SK-N-MC (cell line): ENCODE measurements around the gene LAG3.

Source experiments
- EZH2 ChIP-seq: fragments of 200-600 bp; sonication (generic); IDR thresholded peaks from one replicate; pipeline ENCODE4 v1.6.1; 2017; ENCODE audit warnings: antibody characterized with exemption
- POLR2AphosphoS5 ChIP-seq: IDR thresholded peaks from 2 replicates; pipeline ENCODE4 v1.6.1; 2012; ENCODE audit warnings: mild to moderate bottlenecking, low read depth, low read length, borderline replicate concordance

- TF ChIP-seq POLR2AphosphoS5, result no peak
- no peak for TF ChIP-seq EZH2
Measured at GRCh38 chr12:6820166-6820565, 47.8 kb downstream of the LAG3 start.
